Chondrocyte (in vitro differentiated cells): ENCODE results near the gene AUNIP. TPM values are rescaled to one million over a fixed set of nuclear protein-coding genes. Genes with fewer than 3 reads are reported as not detected.

Experiments
- DNase-seq: peaks from one replicate; pipeline ENCODE4 v3.0.0; 2021; ENCODE audit warnings: mixed read lengths, low spot score
- H3K27ac Mint-ChIP-seq: one replicate; pipeline ENCODE4 v1.8.0; 2021; ENCODE audit warnings: mild to moderate bottlenecking, moderate library complexity, mixed read lengths; ENCODE audit not compliant: unreplicated experiment
- H3K27me3 Mint-ChIP-seq: 2 replicates; pipeline ENCODE4 v1.8.0; 2021; ENCODE audit warnings: low read depth, mixed read lengths
- H3K36me3 Mint-ChIP-seq: 2 replicates; pipeline ENCODE4 v1.8.0; 2021; ENCODE audit warnings: low read depth, mixed read lengths
- H3K4me1 Mint-ChIP-seq: 2 replicates; pipeline ENCODE4 v1.8.0; 2021; ENCODE audit warnings: low read depth, mild to moderate bottlenecking, mixed read lengths
- H3K4me3 Mint-ChIP-seq: one replicate; pipeline ENCODE4 v1.8.0; 2021; ENCODE audit warnings: mild to moderate bottlenecking, moderate library complexity, mixed read lengths; ENCODE audit not compliant: unreplicated experiment
- H3K9me3 Mint-ChIP-seq: 2 replicates; pipeline ENCODE4 v1.8.0; 2021; ENCODE audit warnings: low read depth, mixed read lengths
- total RNA-seq: library from RNA; stranded (reverse); gene quantifications from 3 replicates; pipeline ENCODE4 v1.2.1, GENCODE V29; 2021
- TF ChIP-seq, protein P1 (sequence below): fragments of 200-600 bp; sonication (generic); IDR thresholded peaks from 2 replicates; pipeline ENCODE4 v1.5.0; 2021; ENCODE audit warnings: antibody characterized with exemption, mild to moderate bottlenecking, moderate library complexity

The AUNIP gene
- total RNA-seq, 1 donor from 2014 or later, result 0.80 TPM

GRCh38 chr1:25792115-25792514 lies 67.1 kb downstream of the AUNIP start:
- H3K36me3 Mint-ChIP-seq, result no peaks in the 10 kb centered on the region
- H3K27me3 Mint-ChIP-seq, result no peaks in the 10 kb centered on the region
- H3K9me3 Mint-ChIP-seq, result no peaks in the 10 kb centered on the region
- TF ChIP-seq, protein P1, sequence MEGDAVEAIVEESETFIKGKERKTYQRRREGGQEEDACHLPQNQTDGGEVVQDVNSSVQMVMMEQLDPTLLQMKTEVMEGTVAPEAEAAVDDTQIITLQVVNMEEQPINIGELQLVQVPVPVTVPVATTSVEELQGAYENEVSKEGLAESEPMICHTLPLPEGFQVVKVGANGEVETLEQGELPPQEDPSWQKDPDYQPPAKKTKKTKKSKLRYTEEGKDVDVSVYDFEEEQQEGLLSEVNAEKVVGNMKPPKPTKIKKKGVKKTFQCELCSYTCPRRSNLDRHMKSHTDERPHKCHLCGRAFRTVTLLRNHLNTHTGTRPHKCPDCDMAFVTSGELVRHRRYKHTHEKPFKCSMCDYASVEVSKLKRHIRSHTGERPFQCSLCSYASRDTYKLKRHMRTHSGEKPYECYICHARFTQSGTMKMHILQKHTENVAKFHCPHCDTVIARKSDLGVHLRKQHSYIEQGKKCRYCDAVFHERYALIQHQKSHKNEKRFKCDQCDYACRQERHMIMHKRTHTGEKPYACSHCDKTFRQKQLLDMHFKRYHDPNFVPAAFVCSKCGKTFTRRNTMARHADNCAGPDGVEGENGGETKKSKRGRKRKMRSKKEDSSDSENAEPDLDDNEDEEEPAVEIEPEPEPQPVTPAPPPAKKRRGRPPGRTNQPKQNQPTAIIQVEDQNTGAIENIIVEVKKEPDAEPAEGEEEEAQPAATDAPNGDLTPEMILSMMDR, result no peak
- DNase-seq, result no peak
- peaks cover 37% of the 10 kb centered on the region for H3K4me1 Mint-ChIP-seq
- no peak overlapping the region for H3K27ac Mint-ChIP-seq
- no peak overlapping the region for H3K4me3 Mint-ChIP-seq

DNA sequence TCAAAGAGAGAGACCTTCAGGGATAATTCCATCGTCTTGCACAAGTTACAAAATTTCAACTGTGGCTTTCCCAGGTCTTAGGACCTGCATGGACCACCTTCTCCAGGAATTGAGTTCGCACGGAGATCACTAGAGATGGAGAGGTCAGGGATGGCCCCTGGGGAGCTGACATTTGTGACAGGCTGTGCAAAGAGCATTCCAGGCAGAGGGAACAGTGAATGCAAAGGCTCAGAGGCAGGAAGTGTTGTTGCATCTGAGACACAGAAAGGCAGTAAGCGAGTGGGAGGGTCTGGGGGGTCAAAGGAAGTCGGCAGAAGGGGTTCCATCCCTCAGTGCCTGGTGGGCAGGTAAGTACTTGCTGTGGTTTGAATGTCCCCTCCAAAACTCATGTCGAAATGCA lies 68.8 kb downstream of the AUNIP start:
- Mint-ChIP-seq H3K4me1 (peaks cover 37% of the 10 kb centered on the region), H3K27me3 (no peaks in the 10 kb centered on the region), H3K4me3 (no peak overlapping the region), H3K27ac (no peak overlapping the region), H3K9me3 (no peaks in the 10 kb centered on the region), H3K36me3 (no peaks in the 10 kb centered on the region)
- TF ChIP-seq, protein P1, result no peak
- DNase-seq, result no peak

GRCh38 chr1:25787760-25788166 lies 71.5 kb downstream of the AUNIP start:
- DNase-seq, result no peak
- peaks cover 31% of the 10 kb centered on the region for H3K4me1 Mint-ChIP-seq
- H3K27ac Mint-ChIP-seq, result no peak overlapping the region

GRCh38 chr1:25786887-25787759 lies 72.1 kb downstream of the AUNIP start:
- Mint-ChIP-seq H3K27me3 (no peaks in the 10 kb centered on the region), H3K27ac (peak overlapping the region; percentile 20), H3K4me1 (peaks cover 31% of the 10 kb centered on the region), H3K9me3 (no peaks in the 10 kb centered on the region), H3K4me3 (no peak overlapping the region), H3K36me3 (no peaks in the 10 kb centered on the region)
- TF ChIP-seq, protein P1, result no peak
- DNase-seq, result no peak

More at GRCh38 chr1:25787760-25788166, 71.5 kb downstream of the AUNIP start:
- TF ChIP-seq, protein P1, result no peak
- no peaks in the 10 kb centered on the region for H3K36me3 Mint-ChIP-seq
- H3K9me3 Mint-ChIP-seq, result no peaks in the 10 kb centered on the region
- H3K27me3 Mint-ChIP-seq, result no peaks in the 10 kb centered on the region
- H3K4me3 Mint-ChIP-seq, result no peak overlapping the region

DNA sequence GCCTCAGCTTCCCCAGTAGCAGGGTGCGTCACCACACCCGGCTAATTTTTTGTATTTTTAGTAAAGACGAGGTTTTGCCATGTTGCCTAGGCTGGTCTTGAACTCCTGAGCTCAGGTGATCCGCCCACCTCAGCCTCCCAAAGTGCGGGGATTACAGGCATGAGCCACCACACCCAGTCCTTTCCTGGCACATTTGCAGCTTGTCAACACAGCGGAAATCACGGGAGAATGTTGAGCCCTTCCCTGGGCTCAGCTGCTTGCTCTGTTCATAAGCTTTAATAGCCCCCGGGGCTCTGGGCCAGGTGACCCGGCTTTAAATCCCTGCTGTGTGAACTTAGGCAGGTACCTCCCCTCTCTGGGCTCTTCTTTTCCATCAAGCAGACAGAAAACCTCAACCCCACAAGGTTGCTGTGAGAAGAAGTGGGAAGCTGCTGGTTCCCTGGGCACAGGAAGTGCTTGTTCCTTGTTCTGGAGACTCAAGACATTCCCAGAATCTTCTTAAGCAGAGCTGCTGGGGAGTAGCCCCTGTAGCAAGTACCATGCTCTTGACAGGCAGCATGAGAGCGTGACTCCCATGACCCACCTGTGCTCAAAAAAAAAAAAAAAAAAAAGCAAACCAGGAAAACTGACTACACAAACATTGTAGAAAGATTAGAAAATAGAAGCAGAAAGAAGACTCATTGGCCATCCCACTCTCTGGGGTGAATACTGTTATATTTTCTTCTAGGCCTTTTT lies 73.8 kb downstream of the AUNIP start:
- H3K27ac Mint-ChIP-seq, result no peak overlapping the region
- DNase-seq, result no peak
- TF ChIP-seq, protein P1, result no peak
- H3K36me3 Mint-ChIP-seq, result no peaks in the 10 kb centered on the region
- no peak overlapping the region for H3K4me3 Mint-ChIP-seq
- peaks cover 32% of the 10 kb centered on the region for H3K4me1 Mint-ChIP-seq
- no peaks in the 10 kb centered on the region for H3K27me3 Mint-ChIP-seq
- H3K9me3 Mint-ChIP-seq, result no peaks in the 10 kb centered on the region
